ENCODE measurements around the gene NT5DC3. TPM values are rescaled to one million over a fixed set of nuclear protein-coding genes. Genes with fewer than 3 reads are reported as not detected.
"Not testable (repeated sequence)": the region's sequence is repeated elsewhere in the genome, so short reads cannot be mapped to it uniquely, and the experiment has no call there.

The NT5DC3 gene
- total RNA-seq, 2 experiments from 2014 or later = 6.0 to 6.4 TPM

DNA sequence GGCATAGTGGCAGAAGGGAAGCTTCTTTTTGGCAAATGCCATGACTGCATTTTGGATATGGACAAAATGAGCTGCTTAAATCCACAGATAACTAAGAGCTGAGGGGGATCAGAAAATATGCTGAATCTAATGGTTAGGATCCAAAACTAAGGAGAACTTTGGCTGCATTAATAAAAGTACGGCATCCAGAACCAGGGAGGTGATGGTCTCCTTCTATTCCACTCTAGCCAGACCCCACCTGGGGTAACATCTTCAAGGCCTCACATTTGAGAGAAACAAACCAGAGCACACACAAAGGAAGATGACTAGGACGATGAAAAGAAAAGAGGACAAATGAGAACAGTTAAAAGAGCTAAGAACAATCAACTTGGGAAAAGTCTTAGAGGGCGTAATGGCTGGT lies 27.6 kb downstream of the NT5DC3 start:
- no peak for DNase-seq
- Mint-ChIP-seq H3K4me3 (no peak overlapping the region), H3K27me3 (ENCODE audit: low read depth) (no peaks in the 10 kb centered on the region), H3K4me1 (ENCODE audit: low read depth) (peaks cover 4% of the 10 kb centered on the region), H3K36me3 (ENCODE audit: low read depth) (peaks cover 34% of the 10 kb centered on the region), H3K27ac (no peak overlapping the region), H3K9me3 (no peaks in the 10 kb centered on the region)
- intact Hi-C loops (cut with micrococcal nuclease) = no loop called here
- CTCF ChIA-PET = no interaction called here

DNA sequence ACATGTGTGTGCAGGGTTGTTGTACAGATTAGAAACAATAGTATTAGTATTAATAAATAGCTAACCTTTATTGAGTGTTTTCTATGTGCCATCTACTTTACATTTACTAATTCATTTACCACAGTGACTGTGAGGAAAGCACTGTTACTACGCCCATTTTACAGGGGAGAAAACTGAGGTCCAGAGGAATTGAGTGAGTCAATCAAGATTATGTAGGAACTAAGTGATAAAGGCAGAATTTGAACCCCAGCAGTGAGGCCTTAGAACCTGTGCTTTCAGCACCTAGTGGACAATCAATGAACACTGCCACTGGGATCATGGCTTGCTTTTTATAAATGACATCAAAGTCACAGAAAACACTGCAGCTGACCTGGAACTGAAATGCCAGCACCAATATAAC lies 28.2 kb downstream of the NT5DC3 start:
- H3K36me3 Mint-ChIP-seq (ENCODE audit: low read depth) = peaks cover 34% of the 10 kb centered on the region
- CTCF ChIA-PET = interaction anchor here (1.1 kb wide), 1 partner anchor 41 kb away, joined by 3 read pairs; no protein-coding TSS in a partner anchor
- H3K4me1 Mint-ChIP-seq (ENCODE audit: low read depth) = peaks cover 4% of the 10 kb centered on the region
- no peak for DNase-seq
- H3K9me3 Mint-ChIP-seq = no peaks in the 10 kb centered on the region
- no peak overlapping the region for H3K4me3 Mint-ChIP-seq
- intact Hi-C loops (cut with micrococcal nuclease) = no loop called here
- no peak overlapping the region for H3K27ac Mint-ChIP-seq
- H3K27me3 Mint-ChIP-seq (ENCODE audit: low read depth) = no peaks in the 10 kb centered on the region

DNA sequence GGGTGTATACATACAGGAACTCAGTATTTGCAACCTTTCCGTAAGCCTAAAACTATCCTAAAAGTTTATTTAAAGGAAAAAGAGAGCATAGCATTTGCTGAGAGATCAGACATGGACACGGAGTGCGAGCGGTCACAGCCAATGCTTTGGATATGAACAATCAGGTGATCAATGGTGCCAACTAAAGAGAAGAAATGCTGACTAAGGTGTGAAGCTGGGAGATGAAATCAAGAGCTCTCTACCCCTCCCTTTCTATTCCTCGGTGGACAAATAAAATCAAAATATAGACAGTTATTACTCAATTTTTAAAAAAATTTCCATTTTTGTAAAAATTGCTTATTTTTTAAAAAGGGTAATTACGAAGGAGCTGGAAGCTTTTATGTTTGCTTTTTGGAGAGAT lies 29.2 kb downstream of the NT5DC3 start:
- no peak for DNase-seq
- peaks cover 2% of the 10 kb centered on the region for H3K4me1 Mint-ChIP-seq (ENCODE audit: low read depth)
- no peak overlapping the region for H3K27ac Mint-ChIP-seq
- CTCF ChIA-PET = interaction anchor here (1.1 kb wide), 1 partner anchor 40 kb away, joined by 3 read pairs; no protein-coding TSS in a partner anchor
- no peak overlapping the region for H3K4me3 Mint-ChIP-seq
- no peaks in the 10 kb centered on the region for H3K9me3 Mint-ChIP-seq
- intact Hi-C loops (cut with micrococcal nuclease) = no loop called here
- peaks cover 40% of the 10 kb centered on the region for H3K36me3 Mint-ChIP-seq (ENCODE audit: low read depth)
- no peaks in the 10 kb centered on the region for H3K27me3 Mint-ChIP-seq (ENCODE audit: low read depth)

DNA sequence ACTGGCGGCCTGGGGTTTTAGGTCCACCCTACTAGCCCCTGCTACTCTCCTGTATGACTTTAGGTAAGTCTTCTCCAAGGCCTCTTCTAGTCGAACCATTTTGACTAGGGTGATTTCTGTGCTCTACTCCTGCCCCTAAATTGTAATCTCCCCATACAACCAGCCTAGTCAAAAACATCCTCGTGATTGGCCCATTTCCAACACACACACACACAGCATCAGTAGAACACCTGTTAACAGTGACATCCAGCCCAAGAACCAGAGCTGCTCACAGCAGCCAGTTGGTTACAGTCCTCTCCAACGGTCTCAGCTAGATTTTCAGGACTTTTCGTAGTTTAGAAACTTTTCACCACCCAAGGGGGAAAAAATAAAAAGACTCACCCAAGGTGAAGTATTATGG lies 30.9 kb downstream of the NT5DC3 start:
- no peaks in the 10 kb centered on the region for H3K9me3 Mint-ChIP-seq
- CTCF ChIA-PET = interaction anchor here (0.6 kb wide), 2 partner anchors 139 to 299 kb away, joined by 3 read pairs; no protein-coding TSS in a partner anchor
- intact Hi-C loops (cut with micrococcal nuclease) = no loop called here
- H3K27ac Mint-ChIP-seq = no peak overlapping the region
- no peaks in the 10 kb centered on the region for H3K4me1 Mint-ChIP-seq (ENCODE audit: low read depth)
- no peaks in the 10 kb centered on the region for H3K27me3 Mint-ChIP-seq (ENCODE audit: low read depth)
- H3K36me3 Mint-ChIP-seq (ENCODE audit: low read depth) = peaks cover 45% of the 10 kb centered on the region
- H3K4me3 Mint-ChIP-seq = no peak overlapping the region
- no peak for DNase-seq

DNA sequence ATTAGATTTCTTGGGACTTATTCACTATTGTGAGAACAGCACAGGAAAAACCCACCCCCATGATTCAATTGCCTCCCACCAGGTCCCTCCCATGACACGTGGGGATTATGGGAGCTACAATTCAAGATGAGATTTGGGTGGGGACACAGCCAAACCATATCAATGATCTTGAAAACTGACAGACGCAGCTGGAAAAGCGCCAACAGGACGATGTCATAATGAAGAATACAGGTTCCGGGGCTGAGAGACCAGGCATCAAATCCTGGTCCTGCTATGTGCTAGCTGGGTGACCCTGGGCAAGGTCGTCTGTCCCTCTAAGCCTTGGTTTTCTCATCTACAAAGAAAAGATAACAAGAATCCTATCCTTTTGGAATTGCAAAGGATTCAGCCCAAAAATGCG lies 31.4 kb downstream of the NT5DC3 start:
- DNase-seq; H3K4me1 Mint-ChIP-seq (ENCODE audit: low read depth); H3K4me3 Mint-ChIP-seq; H3K9me3 Mint-ChIP-seq; H3K27ac Mint-ChIP-seq; intact Hi-C loops (cut with micrococcal nuclease); H3K27me3 Mint-ChIP-seq (ENCODE audit: low read depth): not testable (repeated sequence)
- CTCF ChIA-PET = interaction anchor here (0.6 kb wide), 2 partner anchors 139 to 299 kb away, joined by 3 read pairs; no protein-coding TSS in a partner anchor
- peaks cover 45% of the 10 kb centered on the region for H3K36me3 Mint-ChIP-seq (ENCODE audit: low read depth)

DNA sequence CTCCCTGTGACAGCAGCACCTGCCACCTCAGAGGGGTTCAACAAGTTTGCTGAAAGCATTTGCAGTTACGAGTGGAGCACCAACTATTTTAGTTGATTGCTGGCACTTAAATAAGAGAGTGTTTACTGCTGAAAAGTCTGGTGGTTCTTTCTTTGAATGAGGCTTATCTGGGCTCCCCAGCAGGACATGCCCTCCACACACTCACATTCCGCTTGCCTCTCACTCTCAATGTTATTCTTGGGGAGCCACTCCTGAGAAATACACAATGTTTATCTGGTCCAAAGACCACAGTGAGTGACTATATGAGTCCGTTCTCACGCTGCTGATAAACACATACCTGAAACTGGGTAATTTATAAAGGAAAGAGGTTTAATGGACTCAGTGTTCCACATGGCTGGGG lies 31.9 kb downstream of the NT5DC3 start:
- Mint-ChIP-seq H3K27ac (no peak overlapping the region), H3K27me3 (ENCODE audit: low read depth) (no peaks in the 10 kb centered on the region), H3K36me3 (ENCODE audit: low read depth) (peaks cover 41% of the 10 kb centered on the region), H3K4me3 (no peak overlapping the region), H3K9me3 (no peaks in the 10 kb centered on the region), H3K4me1 (ENCODE audit: low read depth) (no peaks in the 10 kb centered on the region)
- no peak for DNase-seq
- intact Hi-C loops (cut with micrococcal nuclease) = no loop called here
- CTCF ChIA-PET = no interaction called here

DNA sequence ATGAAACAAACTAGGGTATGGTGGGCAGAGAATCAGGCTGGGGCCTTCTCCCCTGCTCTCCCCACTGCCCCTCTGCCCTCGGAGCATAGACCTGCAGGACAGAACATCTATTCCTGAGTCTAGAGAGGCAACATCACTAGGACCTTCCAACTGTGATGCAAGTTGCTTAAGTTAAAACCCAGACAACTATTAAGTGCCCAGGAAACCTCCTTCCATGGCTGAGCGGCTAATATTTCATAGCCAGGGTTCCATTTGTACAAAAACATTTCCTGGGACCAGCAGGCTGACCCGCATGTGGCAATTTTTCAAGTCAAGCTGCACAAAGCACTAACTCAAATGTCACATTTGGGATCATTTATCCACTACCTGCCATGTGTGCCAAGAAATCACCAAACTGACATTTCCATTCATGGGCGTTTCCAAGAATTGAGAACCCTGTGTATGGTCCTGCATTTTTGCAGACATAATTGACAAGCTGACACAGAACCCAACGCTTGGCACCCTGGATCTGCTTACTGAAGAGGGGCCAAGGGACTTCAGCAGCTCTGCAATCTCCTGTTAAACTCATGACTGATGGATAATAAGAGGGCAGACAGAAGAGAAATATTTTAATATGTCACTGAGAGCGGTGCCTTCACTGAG lies 32.7 kb downstream of the NT5DC3 start:
- CTCF ChIA-PET = no interaction called here
- no peak overlapping the region for H3K4me3 Mint-ChIP-seq
- peaks cover 33% of the 10 kb centered on the region for H3K36me3 Mint-ChIP-seq (ENCODE audit: low read depth)
- H3K4me1 Mint-ChIP-seq (ENCODE audit: low read depth) = no peaks in the 10 kb centered on the region
- no peak overlapping the region for H3K27ac Mint-ChIP-seq
- no peaks in the 10 kb centered on the region for H3K27me3 Mint-ChIP-seq (ENCODE audit: low read depth)
- intact Hi-C loops (cut with micrococcal nuclease) = no loop called here
- no peak for DNase-seq
- H3K9me3 Mint-ChIP-seq = no peaks in the 10 kb centered on the region

DNA sequence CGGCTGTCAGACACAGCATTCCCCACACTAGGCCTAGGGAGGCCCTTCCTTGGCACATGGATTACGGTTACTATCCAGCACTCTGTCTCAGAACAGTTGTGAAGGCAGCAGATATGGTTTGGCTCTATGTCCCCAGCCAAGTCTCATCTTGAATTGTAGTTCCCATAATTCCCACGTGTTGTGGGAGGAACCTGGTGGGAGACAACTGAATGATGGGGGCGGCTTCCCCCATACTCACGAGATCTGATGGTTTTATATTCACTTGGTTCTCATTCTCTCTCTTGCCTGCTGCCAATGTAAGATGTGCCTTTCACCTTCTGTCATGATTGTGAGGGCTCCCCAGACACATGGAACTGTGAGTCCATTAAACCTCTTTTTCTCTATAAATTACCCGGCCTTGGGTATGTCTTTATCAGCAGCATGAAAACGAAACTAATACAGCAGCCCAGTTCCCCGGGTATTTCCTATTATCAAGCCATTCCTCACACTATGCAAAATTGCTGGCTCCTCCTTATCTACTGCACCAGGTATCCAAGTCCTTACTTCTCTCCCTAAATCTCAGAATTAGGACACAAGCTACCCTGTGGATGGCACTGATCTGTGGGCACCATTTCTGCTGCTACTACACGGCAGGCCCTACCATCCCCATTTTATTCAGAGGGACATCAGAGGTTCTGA lies 33.3 kb downstream of the NT5DC3 start:
- no peaks in the 10 kb centered on the region for H3K4me1 Mint-ChIP-seq (ENCODE audit: low read depth)
- intact Hi-C loops (cut with micrococcal nuclease) = no loop called here
- H3K9me3 Mint-ChIP-seq = no peaks in the 10 kb centered on the region
- CTCF ChIA-PET = no interaction called here
- no peaks in the 10 kb centered on the region for H3K27me3 Mint-ChIP-seq (ENCODE audit: low read depth)
- no peak for DNase-seq
- H3K4me3 Mint-ChIP-seq = no peak overlapping the region
- no peak overlapping the region for H3K27ac Mint-ChIP-seq
- H3K36me3 Mint-ChIP-seq (ENCODE audit: low read depth) = peaks cover 33% of the 10 kb centered on the region

DNA sequence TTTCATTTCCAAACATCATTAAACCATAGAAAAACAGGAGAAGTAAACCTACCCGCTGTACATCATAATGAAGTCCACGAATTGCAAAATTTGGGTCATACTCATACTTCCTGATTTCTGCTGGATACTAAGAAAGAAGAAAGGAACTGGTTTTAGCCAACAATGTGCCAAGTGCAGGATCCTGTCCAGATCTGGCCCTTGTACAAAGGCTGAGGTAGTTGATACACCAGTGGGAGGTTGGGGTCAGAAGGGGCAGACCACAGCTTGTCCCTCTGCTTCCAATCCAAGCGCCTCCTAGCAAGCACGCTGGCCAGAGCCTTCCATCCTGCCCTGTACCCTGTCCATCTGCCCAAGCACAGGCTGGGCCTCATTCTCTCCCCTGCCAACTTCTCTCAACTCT lies 34.2 kb downstream of the NT5DC3 start:
- CTCF ChIA-PET = no interaction called here
- no peaks in the 10 kb centered on the region for H3K9me3 Mint-ChIP-seq
- intact Hi-C loops (cut with micrococcal nuclease) = no loop called here
- no peak for DNase-seq
- peaks cover 33% of the 10 kb centered on the region for H3K36me3 Mint-ChIP-seq (ENCODE audit: low read depth)
- no peaks in the 10 kb centered on the region for H3K27me3 Mint-ChIP-seq (ENCODE audit: low read depth)
- no peaks in the 10 kb centered on the region for H3K4me1 Mint-ChIP-seq (ENCODE audit: low read depth)
- no peak overlapping the region for H3K4me3 Mint-ChIP-seq
- H3K27ac Mint-ChIP-seq = no peak overlapping the region

DNA sequence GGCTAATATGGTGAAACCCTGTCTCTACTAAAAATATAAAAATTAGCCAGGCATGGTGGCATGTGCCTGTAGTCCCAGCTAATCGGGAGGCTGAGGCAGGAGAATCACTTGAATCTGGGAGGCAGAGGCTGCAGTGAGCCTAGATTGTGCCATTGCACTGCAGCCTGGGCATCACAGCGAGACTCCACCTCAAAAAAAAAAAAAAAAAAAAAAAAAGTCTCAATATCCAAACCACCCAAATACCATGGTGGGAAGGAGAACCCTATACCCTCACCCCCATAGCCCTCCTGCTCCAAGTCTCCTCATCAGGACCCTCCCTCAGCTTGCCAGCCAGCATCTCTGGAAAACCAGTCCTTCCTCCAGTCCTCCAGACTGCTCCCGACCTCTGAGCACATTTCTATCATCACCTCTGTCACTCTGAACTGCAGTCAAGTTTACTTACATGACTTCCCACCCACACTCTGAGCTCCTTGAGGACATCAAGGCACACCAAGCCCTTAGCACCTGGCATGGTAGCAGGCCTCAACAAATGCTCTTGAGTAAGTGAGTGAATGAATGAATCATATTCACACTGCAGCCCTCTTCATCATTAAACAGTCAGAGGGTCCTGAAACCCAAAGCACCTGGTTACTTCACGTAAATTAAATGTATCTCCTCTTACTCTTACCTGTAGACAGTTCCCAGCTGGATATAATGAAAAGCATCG lies 35.2 kb downstream of the NT5DC3 start:
- DNase-seq = no peak
- CTCF ChIA-PET = no interaction called here
- no peaks in the 10 kb centered on the region for H3K9me3 Mint-ChIP-seq
- peaks cover 28% of the 10 kb centered on the region for H3K36me3 Mint-ChIP-seq (ENCODE audit: low read depth)
- H3K4me3 Mint-ChIP-seq = no peak overlapping the region
- H3K27me3 Mint-ChIP-seq (ENCODE audit: low read depth) = no peaks in the 10 kb centered on the region
- intact Hi-C loops (cut with micrococcal nuclease) = no loop called here
- H3K4me1 Mint-ChIP-seq (ENCODE audit: low read depth) = no peaks in the 10 kb centered on the region
- no peak overlapping the region for H3K27ac Mint-ChIP-seq

DNA sequence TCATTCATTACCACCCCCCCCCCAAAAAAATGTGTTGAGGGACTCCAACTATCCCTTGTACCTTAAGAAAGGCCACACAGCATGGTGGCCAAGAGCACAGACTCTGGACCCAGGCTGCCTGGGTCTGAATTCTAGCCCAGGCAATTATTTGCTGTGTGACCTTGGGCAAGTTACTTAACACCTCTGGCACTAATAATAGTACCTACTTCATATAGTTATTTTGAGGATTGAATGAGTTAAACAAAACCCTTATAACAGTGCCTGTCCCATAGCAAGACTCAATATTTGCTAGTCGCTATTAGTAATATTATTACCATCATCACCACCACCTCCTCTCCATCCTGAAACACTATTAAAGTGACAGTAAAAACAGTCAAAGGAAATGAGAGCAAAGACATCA lies 37.2 kb downstream of the NT5DC3 start:
- intact Hi-C loops (cut with micrococcal nuclease) = no loop called here
- DNase-seq = no peak
- Mint-ChIP-seq H3K27me3 (ENCODE audit: low read depth) (no peaks in the 10 kb centered on the region), H3K9me3 (no peaks in the 10 kb centered on the region), H3K4me3 (no peak overlapping the region), H3K4me1 (ENCODE audit: low read depth) (no peaks in the 10 kb centered on the region), H3K27ac (no peak overlapping the region), H3K36me3 (ENCODE audit: low read depth) (peaks cover 28% of the 10 kb centered on the region)
- CTCF ChIA-PET = interaction anchor here (0.7 kb wide), 1 partner anchor 76 kb away, joined by 3 read pairs; no protein-coding TSS in a partner anchor

DNA sequence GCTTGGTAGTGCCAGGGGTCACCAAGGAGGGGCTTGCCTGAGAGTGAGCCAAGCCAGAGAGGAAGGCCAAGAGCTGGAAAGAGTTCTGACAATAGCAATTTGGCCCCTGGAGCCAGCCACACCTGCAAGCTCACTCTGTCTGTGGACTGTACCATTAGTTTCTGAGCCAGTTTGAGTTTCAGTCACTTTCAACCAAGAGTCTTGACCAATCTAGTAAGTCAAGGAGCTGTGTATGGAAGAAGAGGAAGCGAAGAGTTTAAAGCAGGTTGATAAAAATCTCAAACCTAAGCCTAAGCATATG lies 38.5 kb downstream of the NT5DC3 start:
- CTCF ChIA-PET = no interaction called here
- no peak overlapping the region for H3K4me3 Mint-ChIP-seq
- H3K9me3 Mint-ChIP-seq = no peaks in the 10 kb centered on the region
- peaks cover 33% of the 10 kb centered on the region for H3K36me3 Mint-ChIP-seq (ENCODE audit: low read depth)
- DNase-seq = no peak
- H3K27ac Mint-ChIP-seq = no peak overlapping the region
- intact Hi-C loops (cut with micrococcal nuclease) = no loop called here
- no peaks in the 10 kb centered on the region for H3K27me3 Mint-ChIP-seq (ENCODE audit: low read depth)
- H3K4me1 Mint-ChIP-seq (ENCODE audit: low read depth) = no peaks in the 10 kb centered on the region
